Upper lobe of left lung (tissue), 4 donors: ENCODE data around the gene COL18A1.

Source experiments
- POLR2AphosphoS5 ChIP-seq, 2 donors: sonication (generic); formaldehyde crosslinking; IDR thresholded peaks; one replicate each; pipeline ENCODE4 v1.5.1; 2017; ENCODE audit warnings: antibody characterized with exemption in 2 of 2
- TF ChIP-seq, protein P1 (sequence below), 6 experiments: fragments of 450-650 bp in 4 of 6; fragments of 200-600 bp in 2 of 6; sonication (generic) in 2 of 6; IDR thresholded peaks; one replicate each; pipeline ENCODE4 v1.5.1; 2016 to 2019; ENCODE audit warnings: antibody characterized with exemption in 6 of 6

DNA sequence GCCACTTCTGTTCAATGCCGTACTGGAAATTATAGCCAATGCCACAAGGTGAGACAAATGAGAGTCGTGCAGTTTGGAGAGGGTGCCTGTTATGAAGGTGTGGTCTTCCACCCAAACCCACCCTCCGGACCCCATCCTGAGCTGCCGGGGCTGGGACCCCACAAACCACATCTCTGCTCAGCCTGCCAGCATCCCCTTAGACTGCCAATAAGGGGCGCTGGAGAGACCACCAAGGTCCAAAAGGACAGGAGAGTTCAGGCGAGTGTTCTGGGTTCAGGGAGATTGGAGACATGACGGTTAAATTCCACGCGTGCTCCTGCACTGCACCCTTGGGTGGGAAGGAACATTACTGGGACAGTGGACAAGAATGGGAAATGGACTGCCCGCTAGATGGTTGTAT, 48.7 kb upstream of the COL18A1 start:
- TF ChIP-seq, protein P1, sequence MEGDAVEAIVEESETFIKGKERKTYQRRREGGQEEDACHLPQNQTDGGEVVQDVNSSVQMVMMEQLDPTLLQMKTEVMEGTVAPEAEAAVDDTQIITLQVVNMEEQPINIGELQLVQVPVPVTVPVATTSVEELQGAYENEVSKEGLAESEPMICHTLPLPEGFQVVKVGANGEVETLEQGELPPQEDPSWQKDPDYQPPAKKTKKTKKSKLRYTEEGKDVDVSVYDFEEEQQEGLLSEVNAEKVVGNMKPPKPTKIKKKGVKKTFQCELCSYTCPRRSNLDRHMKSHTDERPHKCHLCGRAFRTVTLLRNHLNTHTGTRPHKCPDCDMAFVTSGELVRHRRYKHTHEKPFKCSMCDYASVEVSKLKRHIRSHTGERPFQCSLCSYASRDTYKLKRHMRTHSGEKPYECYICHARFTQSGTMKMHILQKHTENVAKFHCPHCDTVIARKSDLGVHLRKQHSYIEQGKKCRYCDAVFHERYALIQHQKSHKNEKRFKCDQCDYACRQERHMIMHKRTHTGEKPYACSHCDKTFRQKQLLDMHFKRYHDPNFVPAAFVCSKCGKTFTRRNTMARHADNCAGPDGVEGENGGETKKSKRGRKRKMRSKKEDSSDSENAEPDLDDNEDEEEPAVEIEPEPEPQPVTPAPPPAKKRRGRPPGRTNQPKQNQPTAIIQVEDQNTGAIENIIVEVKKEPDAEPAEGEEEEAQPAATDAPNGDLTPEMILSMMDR (IDR thresholded peaks at IDR 0.05) = no peak
- TF ChIP-seq POLR2AphosphoS5 (IDR thresholded peaks at IDR 0.05) = no peak
